Stimulated activated naive B cell treated with anti-CD40 and anti-IgM and Interleukin-4, amounts not matched to agents 10 μg/mL and 1 μg/mL and 100 μg/mL, for 72 hours (primary cell): ENCODE data around the gene PDE1C.

ENCODE experiments used
- ATAC-seq, 2 donors: fragments of 150-1000 bp; cut with Tn5 transposase; replicated peaks; 2 replicates each; pipeline ENCODE4 v1.10.0; 2021; ENCODE audit warnings: moderate library complexity in 1 of 2
- DNase-seq: peaks from one replicate; pipeline ENCODE4 v3.0.0; 2021
- H3K27ac Mint-ChIP-seq: one replicate; pipeline ENCODE4 v1.8.0; 2022; ENCODE audit warnings: mild to moderate bottlenecking, mixed read lengths
- H3K27me3 Mint-ChIP-seq, 2 donors: one replicate each; pipeline ENCODE4 v1.8.0; 2022; ENCODE audit warnings: mixed read lengths in 2 of 2
- H3K36me3 Mint-ChIP-seq, 2 donors: one replicate each; pipeline ENCODE4 v1.8.0; 2022; ENCODE audit warnings: mixed read lengths in 2 of 2, mild to moderate bottlenecking in 1 of 2
- H3K4me1 Mint-ChIP-seq, 2 donors: one replicate each; pipeline ENCODE4 v1.8.0; 2022; ENCODE audit warnings: mixed read lengths in 2 of 2, mild to moderate bottlenecking in 1 of 2
- H3K4me3 Mint-ChIP-seq, 2 donors: one replicate each; pipeline ENCODE4 v1.8.0; 2022; ENCODE audit warnings: mild to moderate bottlenecking in 2 of 2, mixed read lengths in 2 of 2, moderate library complexity in 1 of 2
- H3K9me3 Mint-ChIP-seq, 2 donors: one replicate each; pipeline ENCODE4 v1.8.0; 2022; ENCODE audit warnings: mixed read lengths in 2 of 2, mild to moderate bottlenecking in 1 of 2

Gene PDE1C

GRCh38 chr7:31883761-31884164 lies 186.4 kb downstream of the PDE1C start:
- Mint-ChIP-seq H3K27ac (no peak overlapping the region), H3K9me3 (peaks cover 5 to 10% of the 10 kb centered on the region in 2 donors), H3K27me3 (no peaks in the 10 kb centered on the region), H3K4me1 (no peaks in the 10 kb centered on the region), H3K4me3 (no peak overlapping the region), H3K36me3 (no peaks in the 10 kb centered on the region)
- ATAC-seq (no peak), DNase-seq (no peak)

GRCh38 chr7:31882187-31882586 lies 188.0 kb downstream of the PDE1C start:
- DNase-seq (no peak), ATAC-seq (no peak)
- Mint-ChIP-seq H3K4me3 (no peak overlapping the region), H3K36me3 (no peaks in the 10 kb centered on the region), H3K27me3 (no peaks in the 10 kb centered on the region), H3K4me1 (no peaks in the 10 kb centered on the region), H3K27ac (no peak overlapping the region), H3K9me3 (peaks cover 5 to 10% of the 10 kb centered on the region in 2 donors)

GRCh38 chr7:31878875-31879274 lies 191.3 kb downstream of the PDE1C start:
- Mint-ChIP-seq H3K27ac (no peak overlapping the region), H3K9me3 (no peaks in the 10 kb centered on the region), H3K27me3 (no peaks in the 10 kb centered on the region), H3K4me1 (no peaks in the 10 kb centered on the region), H3K4me3 (no peak overlapping the region), H3K36me3 (no peaks in the 10 kb centered on the region)
- ATAC-seq (no peak), DNase-seq (no peak)

- Mint-ChIP-seq H3K4me1 (no peaks in the 10 kb centered on the region), H3K36me3 (no peaks in the 10 kb centered on the region), H3K9me3 (peaks cover 2 to 13% of the 10 kb centered on the region in 2 donors), H3K4me3 (no peak overlapping the region), H3K27me3 (no peaks in the 10 kb centered on the region), H3K27ac (no peak overlapping the region)
- no peak for ATAC-seq
- DNase-seq: no peak
These were observed 194.8 kb downstream of the PDE1C start for GRCh38 chr7:31875424-31875823.

- Mint-ChIP-seq H3K36me3 (no peaks in the 10 kb centered on the region), H3K4me3 (no peak overlapping the region), H3K27ac (no peak overlapping the region), H3K27me3 (no peaks in the 10 kb centered on the region), H3K9me3 (peaks cover 2 to 13% of the 10 kb centered on the region in 2 donors), H3K4me1 (no peaks in the 10 kb centered on the region)
- no peak for DNase-seq
- no peak for ATAC-seq
These were observed 195.4 kb downstream of the PDE1C start for GRCh38 chr7:31874631-31875386.

- peaks cover 2 to 13% of the 10 kb centered on the region in 2 donors for H3K9me3 Mint-ChIP-seq
- H3K27ac Mint-ChIP-seq: no peak overlapping the region
- no peak overlapping the region for H3K4me3 Mint-ChIP-seq
- peak in 1 of 2 donors; percentile 46 for ATAC-seq
- H3K36me3 Mint-ChIP-seq: no peaks in the 10 kb centered on the region
- no peak for DNase-seq
- no peaks in the 10 kb centered on the region for H3K4me1 Mint-ChIP-seq
- no peaks in the 10 kb centered on the region for H3K27me3 Mint-ChIP-seq
These were observed 196.2 kb downstream of the PDE1C start for GRCh38 chr7:31873816-31874597.

GRCh38 chr7:31872545-31873370 lies 197.4 kb downstream of the PDE1C start:
- Mint-ChIP-seq H3K27me3 (no peaks in the 10 kb centered on the region), H3K9me3 (peaks cover 9 to 23% of the 10 kb centered on the region in 2 donors), H3K36me3 (no peaks in the 10 kb centered on the region), H3K27ac (no peak overlapping the region), H3K4me1 (no peaks in the 10 kb centered on the region), H3K4me3 (no peak overlapping the region)
- DNase-seq (no peak), ATAC-seq (no peak)

GRCh38 chr7:31864646-31865045 lies 205.6 kb downstream of the PDE1C start:
- no peaks in the 10 kb centered on the region for H3K4me1 Mint-ChIP-seq
- no peaks in the 10 kb centered on the region for H3K27me3 Mint-ChIP-seq
- DNase-seq (no peak), ATAC-seq (no peak)
- peaks cover 13% of the 10 kb centered on the region in 2 donors for H3K9me3 Mint-ChIP-seq
- H3K4me3 Mint-ChIP-seq: no peak overlapping the region
- H3K36me3 Mint-ChIP-seq: no peaks in the 10 kb centered on the region
- H3K27ac Mint-ChIP-seq: no peak overlapping the region

GRCh38 chr7:31860925-31861324 lies 209.3 kb downstream of the PDE1C start:
- DNase-seq (no peak), ATAC-seq (no peak)
- no peaks in the 10 kb centered on the region for H3K4me1 Mint-ChIP-seq
- H3K27me3 Mint-ChIP-seq: no peaks in the 10 kb centered on the region
- H3K27ac Mint-ChIP-seq: no peak overlapping the region
- H3K9me3 Mint-ChIP-seq: peaks cover 0 to 3% of the 10 kb centered on the region in 2 donors
- H3K36me3 Mint-ChIP-seq: no peaks in the 10 kb centered on the region
- no peak overlapping the region for H3K4me3 Mint-ChIP-seq

- Mint-ChIP-seq H3K4me1 (no peaks in the 10 kb centered on the region), H3K27me3 (no peaks in the 10 kb centered on the region), H3K9me3 (peaks cover 3 to 5% of the 10 kb centered on the region in 2 donors), H3K36me3 (no peaks in the 10 kb centered on the region), H3K4me3 (no peak overlapping the region), H3K27ac (no peak overlapping the region)
- no peak for DNase-seq
- ATAC-seq: no peak
These were observed 212.2 kb downstream of the PDE1C start for GRCh38 chr7:31858055-31858454.

- Mint-ChIP-seq H3K9me3 (peaks cover 3 to 5% of the 10 kb centered on the region in 2 donors), H3K27ac (no peak overlapping the region), H3K27me3 (no peaks in the 10 kb centered on the region), H3K4me3 (no peak overlapping the region), H3K4me1 (no peaks in the 10 kb centered on the region), H3K36me3 (no peaks in the 10 kb centered on the region)
- ATAC-seq (no peak), DNase-seq (no peak)
These were observed 213.0 kb downstream of the PDE1C start for GRCh38 chr7:31857172-31857571.

- Mint-ChIP-seq H3K4me3 (no peak overlapping the region), H3K9me3 (peaks cover 3 to 5% of the 10 kb centered on the region in 2 donors), H3K27ac (no peak overlapping the region), H3K27me3 (no peaks in the 10 kb centered on the region), H3K36me3 (no peaks in the 10 kb centered on the region), H3K4me1 (no peaks in the 10 kb centered on the region)
- ATAC-seq (no peak), DNase-seq (no peak)
These were observed 213.9 kb downstream of the PDE1C start for GRCh38 chr7:31856337-31856736.

GRCh38 chr7:31855530-31855929 lies 214.7 kb downstream of the PDE1C start:
- DNase-seq: no peak
- Mint-ChIP-seq H3K27me3 (no peaks in the 10 kb centered on the region), H3K4me3 (no peak overlapping the region), H3K27ac (no peak overlapping the region), H3K9me3 (peaks cover 2 to 3% of the 10 kb centered on the region in 2 donors), H3K36me3 (no peaks in the 10 kb centered on the region), H3K4me1 (no peaks in the 10 kb centered on the region)
- ATAC-seq: no peak

- Mint-ChIP-seq H3K4me1 (no peaks in the 10 kb centered on the region), H3K36me3 (no peaks in the 10 kb centered on the region), H3K4me3 (no peak overlapping the region), H3K27me3 (no peaks in the 10 kb centered on the region), H3K27ac (no peak overlapping the region), H3K9me3 (peaks cover 2 to 3% of the 10 kb centered on the region in 2 donors)
- no peak for ATAC-seq
- DNase-seq: no peak
These were observed 216.8 kb downstream of the PDE1C start for GRCh38 chr7:31853380-31853779.
